PC-3 (cell line): ENCODE data around the gene FSIP1.

ENCODE experiments used
- EZH2 ChIP-seq: fragments of 300-600 bp; sonication (generic); IDR thresholded peaks from one replicate; pipeline ENCODE4 v1.6.1; 2017; ENCODE audit warnings: antibody characterized with exemption, mild to moderate bottlenecking, low read length; ENCODE audit not compliant: unreplicated experiment
- TF ChIP-seq, protein P1 (sequence below): fragments of 300-600 bp; sonication (generic); conservative IDR thresholded peaks from 2 replicates; pipeline ENCODE4 v1.5.1; 2017; ENCODE audit warnings: antibody characterized with exemption, low read depth, mild to moderate bottlenecking, low read length

DNA sequence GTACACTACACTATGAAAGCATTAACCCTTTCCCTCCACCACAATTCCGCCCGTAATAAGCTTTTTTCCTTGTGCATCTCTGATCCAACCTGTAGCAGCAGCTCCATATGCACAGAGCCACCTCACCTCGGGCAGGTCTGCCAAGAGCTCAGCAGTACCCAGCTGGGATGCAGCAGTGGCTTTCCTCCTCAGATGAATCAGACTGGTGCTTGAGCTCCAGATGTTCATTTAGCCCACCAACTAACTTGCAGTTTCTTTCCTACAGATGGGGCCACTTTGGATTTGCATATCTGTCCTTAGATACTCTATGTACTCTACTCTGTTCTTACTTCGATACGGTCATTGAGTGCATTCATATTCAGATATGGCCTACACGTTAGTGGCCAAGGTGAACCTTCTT, 14.8 kb upstream of the FSIP1 start:
- TF ChIP-seq, protein P1, sequence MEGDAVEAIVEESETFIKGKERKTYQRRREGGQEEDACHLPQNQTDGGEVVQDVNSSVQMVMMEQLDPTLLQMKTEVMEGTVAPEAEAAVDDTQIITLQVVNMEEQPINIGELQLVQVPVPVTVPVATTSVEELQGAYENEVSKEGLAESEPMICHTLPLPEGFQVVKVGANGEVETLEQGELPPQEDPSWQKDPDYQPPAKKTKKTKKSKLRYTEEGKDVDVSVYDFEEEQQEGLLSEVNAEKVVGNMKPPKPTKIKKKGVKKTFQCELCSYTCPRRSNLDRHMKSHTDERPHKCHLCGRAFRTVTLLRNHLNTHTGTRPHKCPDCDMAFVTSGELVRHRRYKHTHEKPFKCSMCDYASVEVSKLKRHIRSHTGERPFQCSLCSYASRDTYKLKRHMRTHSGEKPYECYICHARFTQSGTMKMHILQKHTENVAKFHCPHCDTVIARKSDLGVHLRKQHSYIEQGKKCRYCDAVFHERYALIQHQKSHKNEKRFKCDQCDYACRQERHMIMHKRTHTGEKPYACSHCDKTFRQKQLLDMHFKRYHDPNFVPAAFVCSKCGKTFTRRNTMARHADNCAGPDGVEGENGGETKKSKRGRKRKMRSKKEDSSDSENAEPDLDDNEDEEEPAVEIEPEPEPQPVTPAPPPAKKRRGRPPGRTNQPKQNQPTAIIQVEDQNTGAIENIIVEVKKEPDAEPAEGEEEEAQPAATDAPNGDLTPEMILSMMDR = no peak
- TF ChIP-seq EZH2 = no peak
